WTC11 (cell line): Measurements from ENCODE around the gene CRYBA2. TPM values are rescaled to one million over a fixed set of nuclear protein-coding genes. Genes with fewer than 3 reads are reported as not detected.

Source experiments
- ATAC-seq: fragments of 200-7000 bp; cut with Tn5 transposase; 2 replicates; pipeline ENCODE4 v1.10.0; 2021; ENCODE audit warnings: mild to moderate bottlenecking, moderate library complexity
- CTCF ChIA-PET: fragments of 300-600 bp; sonication (Branson Sonifier 250); formaldehyde crosslinking; loops from one replicate; lab custom pipeline; 2021; ENCODE audit warnings: antibody characterized with exemption; lab: Charles Lee
- POLR2A ChIA-PET: fragments of 350-600 bp; sonication (Branson Sonifier 250); formaldehyde crosslinking; loops from one replicate; lab custom pipeline; 2021; ENCODE audit warnings: antibody characterized with exemption; lab: Charles Lee
- DNase-seq: peaks from one replicate; pipeline ENCODE4 v3.0.0; 2021; ENCODE audit warnings: low spot score
- H3K27ac Mint-ChIP-seq: 2 replicates; pipeline ENCODE4 v1.8.0; 2021; ENCODE audit warnings: mixed read lengths
- H3K27me3 Mint-ChIP-seq: 2 replicates; pipeline ENCODE4 v1.8.0; 2021; ENCODE audit warnings: low read depth, mild to moderate bottlenecking, moderate library complexity, mixed read lengths
- H3K36me3 Mint-ChIP-seq: 2 replicates; pipeline ENCODE4 v1.8.0; 2021; ENCODE audit warnings: mixed read lengths
- H3K4me1 Mint-ChIP-seq: 2 replicates; pipeline ENCODE4 v1.8.0; 2022; ENCODE audit warnings: mixed read lengths
- H3K4me3 Mint-ChIP-seq: 2 replicates; pipeline ENCODE4 v1.8.0; 2021; ENCODE audit warnings: mild to moderate bottlenecking, moderate library complexity, mixed read lengths
- H3K9me3 Mint-ChIP-seq: 2 replicates; pipeline ENCODE4 v1.8.0; 2021; ENCODE audit warnings: mixed read lengths
- ATF1 ChIP-seq: sonication (generic); formaldehyde crosslinking; IDR thresholded peaks from 2 replicates; pipeline ENCODE4 v1.8.1; 2023; ENCODE audit warnings: mild to moderate bottlenecking, moderate library complexity, missing genetic modification reagents
- E2F4 ChIP-seq: sonication (generic); formaldehyde crosslinking; IDR thresholded peaks from 2 replicates; pipeline ENCODE4 v1.8.1; 2022; ENCODE audit warnings: low read depth, mild to moderate bottlenecking, moderate library complexity, missing genetic modification reagents, borderline replicate concordance
- FOXK1 ChIP-seq: sonication (generic); formaldehyde crosslinking; IDR thresholded peaks from 2 replicates; pipeline ENCODE4 v1.8.0; 2022; ENCODE audit warnings: mild to moderate bottlenecking, moderate library complexity, missing genetic modification reagents
- GRHL2 ChIP-seq: fragments of 250-450 bp; sonication (Bioruptor Pico); IDR thresholded peaks from 2 replicates; pipeline ENCODE4 v1.8.0; 2022; ENCODE audit warnings: mild to moderate bottlenecking, moderate library complexity; ENCODE audit not compliant: insufficient replicate concordance, severe bottlenecking
- HMGXB4 ChIP-seq: sonication (generic); formaldehyde crosslinking; IDR thresholded peaks from 2 replicates; pipeline ENCODE4 v1.8.1; 2023; ENCODE audit warnings: mild to moderate bottlenecking, moderate library complexity, missing genetic modification reagents
- KAT7 ChIP-seq: sonication (generic); formaldehyde crosslinking; IDR thresholded peaks from 2 replicates; pipeline ENCODE4 v1.8.1; 2023; ENCODE audit warnings: missing genetic modification reagents, mild to moderate bottlenecking, borderline replicate concordance
- MLX ChIP-seq: sonication (generic); formaldehyde crosslinking; IDR thresholded peaks from 2 replicates; pipeline ENCODE4 v1.8.1; 2023; ENCODE audit warnings: mild to moderate bottlenecking, missing genetic modification reagents, moderate library complexity
- NFYB ChIP-seq: sonication (generic); formaldehyde crosslinking; conservative IDR thresholded peaks from 2 replicates; pipeline ENCODE4 v1.8.0; 2022; ENCODE audit warnings: low read depth, missing genetic modification reagents
- NR1H2 ChIP-seq: sonication (generic); formaldehyde crosslinking; IDR thresholded peaks from 2 replicates; pipeline ENCODE4 v1.9.0; 2021; ENCODE audit warnings: mild to moderate bottlenecking, moderate library complexity, missing genetic modification reagents
- NR2C2 ChIP-seq: sonication (generic); formaldehyde crosslinking; IDR thresholded peaks from 2 replicates; pipeline ENCODE4 v1.8.0; 2022; ENCODE audit warnings: mild to moderate bottlenecking, missing genetic modification reagents
- OVOL2 ChIP-seq: fragments of 250-450 bp; sonication (Bioruptor Pico); IDR thresholded peaks from 2 replicates; pipeline ENCODE4 v1.9.0; 2021; ENCODE audit warnings: mild to moderate bottlenecking, borderline replicate concordance
- SMAD3 ChIP-seq: sonication (generic); formaldehyde crosslinking; IDR thresholded peaks from 2 replicates; pipeline ENCODE4 v1.8.0; 2022; ENCODE audit warnings: missing genetic modification reagents, mild to moderate bottlenecking, borderline replicate concordance
- SMAD4 ChIP-seq: sonication (generic); formaldehyde crosslinking; IDR thresholded peaks from 2 replicates; pipeline ENCODE4 v1.8.0; 2022; ENCODE audit warnings: mild to moderate bottlenecking, missing genetic modification reagents
- TEAD4 ChIP-seq: sonication (generic); formaldehyde crosslinking; IDR thresholded peaks from 2 replicates; pipeline ENCODE4 v1.8.0; 2022; ENCODE audit warnings: mild to moderate bottlenecking, missing genetic modification reagents
- TP53 ChIP-seq: sonication (generic); formaldehyde crosslinking; IDR thresholded peaks from 2 replicates; pipeline ENCODE4 v1.8.1; 2023; ENCODE audit warnings: mild to moderate bottlenecking, missing genetic modification reagents
- ZBTB21 ChIP-seq: sonication (generic); formaldehyde crosslinking; IDR thresholded peaks from 2 replicates; pipeline ENCODE4 v1.8.1; 2023; ENCODE audit warnings: mild to moderate bottlenecking, missing genetic modification reagents, borderline replicate concordance
- ZNF219 ChIP-seq: sonication (generic); formaldehyde crosslinking; IDR thresholded peaks from 2 replicates; pipeline ENCODE4 v1.8.0; 2023; ENCODE audit warnings: missing genetic modification reagents, mild to moderate bottlenecking, borderline replicate concordance
- ZNF317 ChIP-seq: sonication (generic); formaldehyde crosslinking; IDR thresholded peaks from 2 replicates; pipeline ENCODE4 v1.8.1; 2023; ENCODE audit warnings: low read depth, mild to moderate bottlenecking, moderate library complexity, missing genetic modification reagents, borderline replicate concordance
- ZNF396 ChIP-seq: fragments of 250-450 bp; sonication (Bioruptor Pico); IDR thresholded peaks from 2 replicates; pipeline ENCODE4 v1.8.0; 2021; ENCODE audit warnings: mild to moderate bottlenecking, moderate library complexity, borderline replicate concordance
- ZNF512 ChIP-seq: sonication (generic); formaldehyde crosslinking; IDR thresholded peaks from 2 replicates; pipeline ENCODE4 v1.8.1; 2022; ENCODE audit warnings: missing genetic modification reagents, borderline replicate concordance
- ZNF532 ChIP-seq: fragments of 250-450 bp; sonication (Bioruptor Pico); IDR thresholded peaks from 2 replicates; pipeline ENCODE4 v1.9.0; 2021; ENCODE audit warnings: mild to moderate bottlenecking, borderline replicate concordance
- total RNA-seq: library from RNA; stranded (reverse); gene quantifications from 3 replicates; pipeline ENCODE4 v1.2.3, GENCODE V29; 2021

CRYBA2 gene
- total RNA-seq, 1 experiment from 2014 or later = not detected

- TF ChIP-seq ATF1 = no peak
- TF ChIP-seq, all 79 proteins: peak for 0
- ChIA-PET CTCF (interaction anchor here (0.8 to 7.0 kb wide), 8 partner anchors 12 to 170 kb away, joined by 3 to 56 read pairs (median 4); no protein-coding TSS in a partner anchor), POLR2A (interaction anchor here (0.6 kb wide), 1 partner anchor 316 kb away, joined by 4 read pairs; no protein-coding TSS in a partner anchor)
- Mint-ChIP-seq H3K27me3 (peaks cover 24% of the 10 kb centered on the region), H3K27ac (no peak overlapping the region), H3K9me3 (no peaks in the 10 kb centered on the region), H3K4me3 (no peak overlapping the region), H3K36me3 (no peaks in the 10 kb centered on the region), H3K4me1 (no peaks in the 10 kb centered on the region)
- DNase-seq (no peak), ATAC-seq (no peak)
Measured at GRCh38 chr2:219017201-219017931, 24.1 kb upstream of the CRYBA2 start.

GRCh38 chr2:219016721-219017120, 23.5 kb upstream of the CRYBA2 start:
- TF ChIP-seq KAT7 (CRISPR knock-in tag) (no peak), NR1H2 (no peak), NFYB (CRISPR knock-in tag) (no peak), NR2C2 (CRISPR knock-in tag) (no peak), ZNF396 (CRISPR knock-in tag) (no peak)
- no peaks in the 10 kb centered on the region for H3K9me3 Mint-ChIP-seq
- ATAC-seq (no peak), DNase-seq (no peak)
- ChIA-PET CTCF (interaction anchor here (0.9 to 7.0 kb wide), 5 partner anchors 13 to 169 kb away, joined by 3 to 56 read pairs (median 3); no protein-coding TSS in a partner anchor), POLR2A (no interaction called here)
- no peaks in the 10 kb centered on the region for H3K36me3 Mint-ChIP-seq
- H3K4me1 Mint-ChIP-seq = no peaks in the 10 kb centered on the region
- H3K4me3 Mint-ChIP-seq = no peak overlapping the region
- peaks cover 25% of the 10 kb centered on the region for H3K27me3 Mint-ChIP-seq
- H3K27ac Mint-ChIP-seq = no peak overlapping the region

GRCh38 chr2:219010873-219011272, 17.7 kb upstream of the CRYBA2 start:
- H3K4me1 Mint-ChIP-seq = no peaks in the 10 kb centered on the region
- H3K27ac Mint-ChIP-seq = no peak overlapping the region
- ATAC-seq = no peak
- no peaks in the 10 kb centered on the region for H3K9me3 Mint-ChIP-seq
- DNase-seq = no peak
- H3K36me3 Mint-ChIP-seq = no peaks in the 10 kb centered on the region
- no peak overlapping the region for H3K4me3 Mint-ChIP-seq
- CTCF ChIA-PET = interaction anchor here (0.6 to 3.3 kb wide), 21 partner anchors 9 to 1319 kb away, joined by 3 to 33 read pairs (median 5); partner anchors contain the start of genes CRYBA2, IHH and WNT6
- POLR2A ChIA-PET = interaction anchor here (0.6 kb wide), 1 partner anchor 155 kb away, joined by 3 read pairs; no protein-coding TSS in a partner anchor
- peaks cover 57% of the 10 kb centered on the region for H3K27me3 Mint-ChIP-seq
- TF ChIP-seq ZNF532 (CRISPR knock-in tag) (no peak), FOXK1 (CRISPR knock-in tag) (no peak), NFYB (CRISPR knock-in tag) (no peak), ZBTB21 (CRISPR knock-in tag) (no peak), HMGXB4 (CRISPR knock-in tag) (no peak), TEAD4 (CRISPR knock-in tag) (no peak), SMAD3 (CRISPR knock-in tag) (no peak), NR1H2 (no peak), ZNF512 (no peak), ZNF317 (CRISPR knock-in tag) (no peak), SMAD4 (no peak), TP53 (CRISPR knock-in tag) (no peak), E2F4 (no peak), OVOL2 (CRISPR knock-in tag) (no peak), MLX (CRISPR knock-in tag) (no peak), KAT7 (CRISPR knock-in tag) (no peak), ZNF219 (no peak), GRHL2 (CRISPR knock-in tag) (no peak)
